ENCODE measurements around the gene YBX2. TPM values are rescaled to one million over a fixed set of nuclear protein-coding genes. Genes with fewer than 3 reads are reported as not detected.
"Not testable (repeated sequence)": the region's sequence is repeated elsewhere in the genome, so short reads cannot be mapped to it uniquely, and the experiment has no call there.

The YBX2 gene
- total and polyA plus RNA-seq, 10 donors = 0.09 to 0.40 (median 0.16) TPM; not detected in 4

GRCh38 chr17:7336240-7337175 is 42.1 kb upstream of the YBX2 start, which contains the start of gene ACAP1:
Gene ACAP1, plus strand, starts transcription at chr17:7336529. Its CDS starts 206 bp downstream, at chr17:7336735.
- H3K27ac ChIP-seq = peak within 1 kb of the TSS; percentile 68 to 95 (median 90)
- 12 to 28% (median 21%) methylated on average over 12 to 17 of the region's 17 CpGs for WGBS, 5 donors
- TF ChIP-seq POLR2A (IDR thresholded peaks at IDR 0.05) = no peak
- peak; percentile 75 to 85 (median 77) for TF ChIP-seq POLR2AphosphoS5 (IDR thresholded peaks at IDR 0.05)
- peak in 1 of 11 experiments; percentile 18 for TF ChIP-seq CTCF (IDR thresholded peaks at IDR 0.05 in 8 of 11, conservative IDR thresholded peaks at IDR 0.05 in 3 of 11)
- H3K4me1 ChIP-seq = peaks cover 11 to 97% (median 48%) of the 10 kb centered on the region in 6 donors
- peaks cover 0 to 38% (median 20%) of the 10 kb centered on the region in 6 donors for H3K36me3 ChIP-seq
- intact Hi-C loops (cut with DNase I; ENCODE audit: low total_unique reads) = no loop called here
- peaks cover 0 to 8% (median 0%) of the 10 kb centered on the region in 7 donors for H3K27me3 ChIP-seq (replicated peaks in 1 of 7)
- no peaks in the 10 kb centered on the region for H3K9me3 ChIP-seq
- DNase-seq = peak; percentile 97
- peak within 1 kb of the TSS; percentile 49 to 77 (median 63) for H3K4me3 ChIP-seq

- DNase-seq; intact Hi-C loops (cut with DNase I; ENCODE audit: low total_unique reads); H3K27me3 ChIP-seq (replicated peaks in 1 of 7); H3K9me3 ChIP-seq: not testable (repeated sequence)
- Histone ChIP-seq H3K27ac (peak overlapping the region; percentile 68 to 95 (median 90)), H3K36me3 (peaks cover 0 to 30% (median 14%) of the 10 kb centered on the region in 6 donors), H3K4me1 (peaks cover 12 to 97% (median 51%) of the 10 kb centered on the region in 6 donors), H3K4me3 (peak overlapping the region in 4 of 8 donors; percentile 62 to 77 (median 75))
- WGBS, 5 donors = 74 to 84% (median 80%) methylated on average over 13 of the region's 13 CpGs
Measured at GRCh38 chr17:7335765-7336164, 41.3 kb upstream of the YBX2 start.

GRCh38 chr17:7334938-7335538 is 40.6 kb upstream of the YBX2 start:
- H3K9me3 ChIP-seq = no peaks in the 10 kb centered on the region
- peaks cover 0 to 23% (median 8%) of the 10 kb centered on the region in 6 donors for H3K36me3 ChIP-seq
- H3K27me3 ChIP-seq (replicated peaks in 1 of 7) = no peaks in the 10 kb centered on the region
- DNase-seq = no peak
- H3K4me3 ChIP-seq = no peak overlapping the region
- peaks cover 18 to 97% (median 58%) of the 10 kb centered on the region in 6 donors for H3K4me1 ChIP-seq
- H3K27ac ChIP-seq = peak overlapping the region in 5 of 8 donors; percentile 78 to 95 (median 94)
- intact Hi-C loops (cut with DNase I; ENCODE audit: low total_unique reads) = no loop called here
- 92 to 98% (median 95%) methylated on average over 2 to 3 of the region's 3 CpGs for WGBS, 5 donors
- TF ChIP-seq POLR2AphosphoS5 (IDR thresholded peaks at IDR 0.05) = no peak
- no peak for TF ChIP-seq CTCF (IDR thresholded peaks at IDR 0.05 in 8 of 11, conservative IDR thresholded peaks at IDR 0.05 in 3 of 11)
- no peak for TF ChIP-seq POLR2A (IDR thresholded peaks at IDR 0.05)

- DNase-seq; H3K36me3 ChIP-seq; intact Hi-C loops (cut with DNase I; ENCODE audit: low total_unique reads); H3K27me3 ChIP-seq (replicated peaks in 1 of 7); H3K4me3 ChIP-seq; H3K9me3 ChIP-seq: not testable (repeated sequence)
- Histone ChIP-seq H3K4me1 (peaks cover 12 to 91% (median 52%) of the 10 kb centered on the region in 6 donors), H3K27ac (peak overlapping the region in 5 of 8 donors; percentile 44 to 78 (median 70))
- peak in 1 of 3 donors; percentile 50 for TF ChIP-seq POLR2AphosphoS5 (IDR thresholded peaks at IDR 0.05)
- whole genome bisulfite sequencing, 5 donors = 32 to 44% (median 34%) methylated on average over 13 to 14 of the region's 14 CpGs
Measured at GRCh38 chr17:7332600-7333069, 38.2 kb upstream of the YBX2 start.

Measured in spleen (tissue), 11 donors.